ENCODE results near the gene ZCWPW1.

DNA sequence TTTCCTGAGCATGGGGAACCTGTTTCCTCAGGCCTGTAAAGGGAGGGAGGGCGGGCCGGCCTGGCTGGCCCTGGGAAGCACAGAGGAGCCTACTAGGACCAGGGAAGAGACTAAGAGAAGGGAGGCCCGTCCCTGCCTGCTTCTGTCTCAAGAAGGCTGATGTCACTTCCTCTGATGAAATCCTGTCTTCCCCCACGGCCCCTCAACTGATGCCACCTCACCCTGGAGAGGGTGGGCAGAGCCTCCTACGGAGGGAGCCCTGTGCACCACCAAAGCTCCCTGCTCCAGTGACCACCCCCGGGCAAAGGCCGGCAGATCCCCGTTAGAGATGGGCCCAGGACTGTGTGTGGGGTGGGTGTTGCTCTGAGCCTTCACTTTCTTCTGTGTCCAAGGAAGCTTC, 56.2 kb downstream of the ZCWPW1 start:
- TF ChIP-seq, protein P1, sequence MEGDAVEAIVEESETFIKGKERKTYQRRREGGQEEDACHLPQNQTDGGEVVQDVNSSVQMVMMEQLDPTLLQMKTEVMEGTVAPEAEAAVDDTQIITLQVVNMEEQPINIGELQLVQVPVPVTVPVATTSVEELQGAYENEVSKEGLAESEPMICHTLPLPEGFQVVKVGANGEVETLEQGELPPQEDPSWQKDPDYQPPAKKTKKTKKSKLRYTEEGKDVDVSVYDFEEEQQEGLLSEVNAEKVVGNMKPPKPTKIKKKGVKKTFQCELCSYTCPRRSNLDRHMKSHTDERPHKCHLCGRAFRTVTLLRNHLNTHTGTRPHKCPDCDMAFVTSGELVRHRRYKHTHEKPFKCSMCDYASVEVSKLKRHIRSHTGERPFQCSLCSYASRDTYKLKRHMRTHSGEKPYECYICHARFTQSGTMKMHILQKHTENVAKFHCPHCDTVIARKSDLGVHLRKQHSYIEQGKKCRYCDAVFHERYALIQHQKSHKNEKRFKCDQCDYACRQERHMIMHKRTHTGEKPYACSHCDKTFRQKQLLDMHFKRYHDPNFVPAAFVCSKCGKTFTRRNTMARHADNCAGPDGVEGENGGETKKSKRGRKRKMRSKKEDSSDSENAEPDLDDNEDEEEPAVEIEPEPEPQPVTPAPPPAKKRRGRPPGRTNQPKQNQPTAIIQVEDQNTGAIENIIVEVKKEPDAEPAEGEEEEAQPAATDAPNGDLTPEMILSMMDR (IDR thresholded peaks at IDR 0.05; ENCODE audit: insufficient read depth, low read length, poor library complexity, severe bottlenecking): no peak
- TF ChIP-seq EZH2phosphoT487 (conservative IDR thresholded peaks at IDR 0.05; ENCODE audit: low read length): no peak
